HFF-Myc (cell line): ENCODE measurements around the gene FGD4.

ENCODE experiments used
- DNase-seq: peaks from one replicate; pipeline ENCODE4 v3.0.0-alpha.2; 2011; ENCODE audit warnings: low read depth; ENCODE audit errors: extremely low read depth
- H3K4me3 ChIP-seq: replicated peaks from 2 replicates; pipeline ENCODE4 v1.5.1; 2011; ENCODE audit warnings: low read depth, mild to moderate bottlenecking, control low read depth, low read length
- TF ChIP-seq, protein P1 (sequence below): IDR thresholded peaks from 2 replicates; pipeline ENCODE4 v1.5.1; 2012; ENCODE audit warnings: mild to moderate bottlenecking, low read depth, low read length, control low read depth; ENCODE audit errors: missing control alignments

The FGD4 gene

DNA sequence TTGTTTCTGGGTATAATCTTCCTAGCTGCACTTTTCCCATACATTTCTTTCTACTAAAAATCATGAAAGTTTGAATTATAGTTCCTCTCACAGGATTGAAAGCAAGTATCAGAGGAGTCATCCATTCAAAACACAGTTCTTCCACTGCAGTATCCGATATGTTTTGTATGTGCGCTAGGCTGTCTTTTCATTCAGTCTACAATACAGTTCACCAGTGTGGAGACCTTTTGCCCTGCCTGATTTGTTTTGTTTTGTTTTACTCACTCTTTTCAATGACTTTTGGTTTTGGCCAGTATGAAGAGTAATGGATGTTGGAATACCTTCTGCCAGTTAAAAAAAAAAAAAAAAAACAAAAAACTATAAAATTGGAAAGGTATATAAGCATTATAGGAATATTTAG is 91.4 kb downstream of the FGD4 start:
- TF ChIP-seq, protein P1, sequence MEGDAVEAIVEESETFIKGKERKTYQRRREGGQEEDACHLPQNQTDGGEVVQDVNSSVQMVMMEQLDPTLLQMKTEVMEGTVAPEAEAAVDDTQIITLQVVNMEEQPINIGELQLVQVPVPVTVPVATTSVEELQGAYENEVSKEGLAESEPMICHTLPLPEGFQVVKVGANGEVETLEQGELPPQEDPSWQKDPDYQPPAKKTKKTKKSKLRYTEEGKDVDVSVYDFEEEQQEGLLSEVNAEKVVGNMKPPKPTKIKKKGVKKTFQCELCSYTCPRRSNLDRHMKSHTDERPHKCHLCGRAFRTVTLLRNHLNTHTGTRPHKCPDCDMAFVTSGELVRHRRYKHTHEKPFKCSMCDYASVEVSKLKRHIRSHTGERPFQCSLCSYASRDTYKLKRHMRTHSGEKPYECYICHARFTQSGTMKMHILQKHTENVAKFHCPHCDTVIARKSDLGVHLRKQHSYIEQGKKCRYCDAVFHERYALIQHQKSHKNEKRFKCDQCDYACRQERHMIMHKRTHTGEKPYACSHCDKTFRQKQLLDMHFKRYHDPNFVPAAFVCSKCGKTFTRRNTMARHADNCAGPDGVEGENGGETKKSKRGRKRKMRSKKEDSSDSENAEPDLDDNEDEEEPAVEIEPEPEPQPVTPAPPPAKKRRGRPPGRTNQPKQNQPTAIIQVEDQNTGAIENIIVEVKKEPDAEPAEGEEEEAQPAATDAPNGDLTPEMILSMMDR, result no peak
- DNase-seq, result no peak
- H3K4me3 ChIP-seq, result no peak overlapping the region

DNA sequence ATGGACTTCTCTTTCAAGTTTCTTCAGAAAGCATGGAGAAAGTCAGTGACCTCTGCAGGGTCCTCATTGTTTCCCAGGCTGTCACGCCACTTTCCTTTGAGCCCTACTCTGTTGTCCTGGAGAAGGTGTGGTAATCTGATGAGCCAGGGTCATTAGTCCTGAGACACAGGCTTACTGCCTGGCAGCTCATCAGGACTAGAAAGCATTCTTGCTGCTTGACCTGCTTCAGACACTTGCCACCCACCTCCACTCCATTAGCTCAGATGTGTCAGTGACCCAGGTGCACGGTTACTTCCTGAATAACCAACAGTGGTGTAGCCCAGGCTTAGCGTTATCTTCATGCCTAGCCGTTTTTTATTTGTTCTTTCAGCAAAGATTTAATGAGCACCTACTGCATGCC is 93.9 kb downstream of the FGD4 start:
- DNase-seq, result no peak
- TF ChIP-seq, protein P1, result no peak
- H3K4me3 ChIP-seq, result no peak overlapping the region

DNA sequence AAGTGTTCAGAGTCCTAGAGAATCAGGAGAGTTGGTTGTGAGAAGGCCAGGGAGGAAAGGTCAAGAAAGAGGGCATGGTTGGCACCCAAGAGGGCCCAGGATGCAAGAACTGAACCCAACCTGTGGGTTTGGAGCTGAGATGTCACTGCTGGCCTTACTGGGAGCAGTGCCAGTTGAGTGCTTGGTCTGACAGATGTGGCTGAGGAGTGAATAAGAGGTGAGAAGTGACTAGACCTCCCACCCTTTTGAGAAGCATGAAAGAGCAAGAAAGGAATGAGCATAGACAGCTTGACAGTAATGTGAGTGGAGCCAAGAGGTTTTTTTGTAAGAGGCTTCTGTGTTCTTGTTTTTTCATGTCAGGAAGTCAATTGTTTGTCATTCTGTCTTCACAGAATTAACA is 95.3 kb downstream of the FGD4 start:
- no peak overlapping the region for H3K4me3 ChIP-seq
- TF ChIP-seq, protein P1, result no peak
- DNase-seq, result no peak

DNA sequence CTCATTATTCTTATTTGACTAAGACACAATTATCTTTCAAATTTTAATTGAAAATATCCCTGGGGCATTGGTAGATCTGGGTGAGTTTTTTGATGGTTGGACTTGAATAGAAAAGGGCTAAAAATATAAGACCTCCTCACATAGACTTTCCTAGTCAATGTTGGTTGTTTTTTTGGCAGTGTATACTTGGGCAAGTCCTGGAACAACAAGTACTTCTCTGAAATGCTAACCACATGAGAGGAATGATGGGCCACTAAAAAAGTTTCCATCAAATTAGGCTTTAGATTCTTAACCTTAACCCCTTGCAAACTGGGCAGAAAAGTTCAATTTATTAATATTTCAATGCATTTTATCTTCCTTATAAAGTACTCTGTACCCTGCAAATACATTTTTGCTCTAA is 97.6 kb downstream of the FGD4 start:
- DNase-seq, result no peak
- TF ChIP-seq, protein P1, result no peak
- no peak overlapping the region for H3K4me3 ChIP-seq

DNA sequence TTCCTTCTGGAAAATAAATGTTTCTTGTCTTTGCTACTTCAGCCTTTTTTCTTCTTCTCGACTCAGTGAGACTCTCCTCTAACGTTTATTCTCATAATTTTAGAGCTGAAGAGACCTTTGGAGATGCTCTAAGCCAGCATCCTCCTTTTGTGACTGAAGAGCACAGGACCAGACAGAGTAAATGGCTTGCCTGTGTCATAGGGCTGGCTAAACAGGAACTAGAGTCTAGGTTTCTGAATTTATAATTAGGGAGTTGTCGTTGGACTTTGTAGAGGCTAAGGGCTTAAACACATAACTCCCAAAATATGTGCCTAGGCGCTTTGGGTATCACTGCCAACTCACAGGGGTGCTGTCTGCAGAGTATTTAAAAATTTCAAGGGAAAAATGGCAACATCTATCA is 98.5 kb downstream of the FGD4 start:
- DNase-seq, result no peak
- TF ChIP-seq, protein P1, result no peak
- H3K4me3 ChIP-seq, result no peak overlapping the region

DNA sequence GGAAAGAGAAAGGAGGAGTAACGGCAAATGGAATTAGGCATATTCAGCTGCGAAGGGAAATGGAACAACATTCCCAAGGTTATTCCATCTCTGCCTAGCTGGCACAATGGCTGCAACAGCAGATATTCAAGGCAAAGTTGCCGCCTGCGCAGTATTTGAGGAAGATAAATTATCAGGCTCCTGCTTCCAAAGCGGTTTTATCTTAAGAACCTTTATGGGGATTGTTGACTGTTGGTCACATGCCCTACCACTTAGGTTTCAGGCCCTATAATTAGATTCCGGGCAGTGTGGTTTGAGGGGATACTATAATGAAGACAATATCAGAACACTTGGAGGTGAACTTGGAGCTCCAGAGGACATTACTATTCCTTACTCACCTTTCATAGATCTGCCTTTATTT is 99.7 kb downstream of the FGD4 start:
- no peak overlapping the region for H3K4me3 ChIP-seq
- no peak for DNase-seq
- TF ChIP-seq, protein P1, result no peak

DNA sequence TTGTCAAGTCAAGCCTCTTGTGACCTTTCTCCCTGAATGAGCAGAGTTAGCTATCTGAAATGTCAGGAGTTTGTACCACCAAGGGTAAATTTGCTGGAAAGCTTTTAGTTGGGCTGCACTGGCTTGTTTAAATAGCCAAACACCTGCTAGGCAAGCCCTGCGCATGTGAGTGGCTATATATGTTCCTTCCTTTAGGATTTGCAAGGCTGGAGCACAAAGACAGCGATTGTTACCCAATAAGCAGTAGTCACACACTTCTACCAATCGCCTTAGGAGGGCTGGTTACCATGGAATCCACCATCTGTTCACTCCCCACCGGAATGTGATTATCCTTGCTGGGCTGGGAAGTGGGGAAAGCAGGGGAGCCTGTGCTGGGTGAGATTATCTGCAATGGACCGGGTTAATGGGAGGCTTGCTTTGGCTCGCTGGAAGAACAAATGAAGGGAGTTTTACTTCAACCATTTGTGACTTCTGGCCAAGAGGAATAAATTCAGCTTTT is 102.5 kb downstream of the FGD4 start:
- peak; percentile 91 for DNase-seq
- H3K4me3 ChIP-seq, result peak overlapping the region; percentile 59
- TF ChIP-seq, protein P1, result no peak
